Fibroblast of lung (primary cell): ENCODE data around the gene C19orf33. TPM values are rescaled to one million over a fixed set of nuclear protein-coding genes. Genes with fewer than 3 reads are reported as not detected.
"Not testable (repeated sequence)": the region's sequence is repeated elsewhere in the genome, so short reads cannot be mapped to it uniquely, and the experiment has no call there.

Experiments
- DNase-seq, 2 donors: peaks; one replicate each; pipeline versions ENCODE4 v3.0.0 to v3.0.0-alpha.2; 2010; ENCODE audit warnings: low read depth in 2 of 2
- H2AFZ ChIP-seq: 2 replicates; pipeline ENCODE4 v1.5.1; 2012; ENCODE audit warnings: low read length, control low read depth, inconsistent platforms
- H3K27ac ChIP-seq: 2 replicates; pipeline ENCODE4 v1.5.1; 2011; ENCODE audit warnings: low read length, control low read depth; ENCODE audit not compliant: insufficient read depth
- H3K27me3 ChIP-seq: 2 replicates; pipeline ENCODE4 v1.5.1; 2011; ENCODE audit warnings: mild to moderate bottlenecking, low read length; ENCODE audit not compliant: control insufficient read depth, insufficient read depth
- H3K36me3 ChIP-seq: 2 replicates; pipeline ENCODE4 v1.5.1; 2011; ENCODE audit warnings: low read length; ENCODE audit not compliant: control insufficient read depth, insufficient read depth
- H3K4me1 ChIP-seq: 2 replicates; pipeline ENCODE4 v1.5.1; 2011; ENCODE audit warnings: low read length; ENCODE audit not compliant: control insufficient read depth, insufficient read depth; ENCODE audit errors: extremely low read depth
- H3K4me2 ChIP-seq: 2 replicates; pipeline ENCODE4 v1.5.1; 2011; ENCODE audit warnings: low read length, control low read depth; ENCODE audit not compliant: insufficient read depth; ENCODE audit errors: extremely low read depth
- H3K4me3 ChIP-seq, 4 experiments: fragments of 200-600 bp in 1 of 4; sonication (generic) in 1 of 4; replicated peaks in 1 of 4; 2 replicates each; pipeline ENCODE4 v1.5.1; 2011 to 2016; ENCODE audit warnings: low read length in 4 of 4, low read depth in 3 of 4, mild to moderate bottlenecking in 3 of 4, control low read depth in 2 of 4, inconsistent platforms in 1 of 4, mixed read lengths in 1 of 4; ENCODE audit not compliant: insufficient read depth in 1 of 4; ENCODE audit errors: control extremely low read depth in 1 of 4
- H3K79me2 ChIP-seq: 2 replicates; pipeline ENCODE4 v1.5.1; 2012; ENCODE audit warnings: mild to moderate bottlenecking, low read length, inconsistent platforms; ENCODE audit not compliant: control insufficient read depth, insufficient read depth
- H3K9ac ChIP-seq: 2 replicates; pipeline ENCODE4 v1.5.1; 2011; ENCODE audit warnings: mild to moderate bottlenecking, low read length, control low read depth; ENCODE audit not compliant: insufficient read depth
- H3K9me3 ChIP-seq: 2 replicates; pipeline ENCODE4 v1.5.1; 2012; ENCODE audit warnings: low read depth, low read length; ENCODE audit not compliant: control insufficient read depth, insufficient read depth
- H4K20me1 ChIP-seq: 2 replicates; pipeline ENCODE4 v1.5.1; 2011; ENCODE audit warnings: low read length; ENCODE audit not compliant: control insufficient read depth, insufficient read depth; ENCODE audit errors: extremely low read depth
- CTCF ChIP-seq, 2 donors: IDR thresholded peaks in 1 of 2; conservative IDR thresholded peaks in 1 of 2; 1 replicate in 1 of 2; 2 replicates in 1 of 2; pipeline ENCODE4 v1.5.1; 2011 to 2012; ENCODE audit warnings: low read length in 2 of 2, control low read depth in 1 of 2, inconsistent platforms in 1 of 2, low read depth in 1 of 2, mild to moderate bottlenecking in 1 of 2
- EZH2 ChIP-seq: IDR thresholded peaks from 2 replicates; pipeline ENCODE4 v1.5.1; 2012; ENCODE audit warnings: low read length, control low read depth, mild to moderate bottlenecking; ENCODE audit errors: missing control alignments
- polyA minus RNA-seq: library from RNA; depleted of rRNA, polyadenylated mRNA; stranded (reverse); fragments of >200 nt; gene quantifications from 2 replicates; pipeline ENCODE4 v1.2.3, GENCODE V29; 2011; ENCODE audit warnings: low replicate concordance
- polyA plus RNA-seq, 2 donors: library from polyadenylated mRNA; depleted of rRNA in 1 of 2; stranded (reverse) in 1 of 2; unstranded in 1 of 2; fragments of >200 nt; gene quantifications; 2 replicates each; pipeline ENCODE4 v1.2.1, GENCODE V29; 2011 to 2012; ENCODE audit warnings: missing spikeins in 1 of 2
- total RNA-seq: library from RNA; depleted of rRNA; stranded (reverse); fragments of >200 nt; gene quantifications from 2 replicates; pipeline ENCODE4 v1.2.1, GENCODE V29; 2014

C19orf33 gene
- total RNA-seq (not detected in 2 replicates), polyA plus RNA-seq (not detected in 2 replicates), polyA minus RNA-seq (not detected in 2 replicates)
- polyA plus RNA-seq (2012) = 0.37 TPM in 1 of 2 replicates, not detected in the other

GRCh38 chr19:38303517-38304351 is at the start of gene C19orf33:
Gene C19orf33, plus strand, starts transcription at chr19:38304251. Its CDS starts 11 bp downstream, at chr19:38304262.
- Histone ChIP-seq H3K27me3 (no peaks in the 10 kb centered on the region), H3K27ac (no peak within 1 kb of the TSS), H2AFZ (no peak within 1 kb of the TSS), H3K9me3 (no peaks in the 10 kb centered on the region), H3K4me3 (no peak within 1 kb of the TSS), H3K4me1 (peaks cover 15% of the 10 kb centered on the region), H4K20me1 (no peaks in the 10 kb centered on the region), H3K36me3 (peaks cover 18% of the 10 kb centered on the region), H3K9ac (no peak within 1 kb of the TSS), H3K79me2 (no peaks in the 10 kb centered on the region), H3K4me2 (no peak within 1 kb of the TSS)
- no peak for TF ChIP-seq EZH2
- TF ChIP-seq CTCF (conservative IDR thresholded peaks at IDR 0.05 in 1 of 2, IDR thresholded peaks at IDR 0.05 in 1 of 2; ENCODE audit: low read depth in 1 of 2, low read length in 2 of 2) = no peak
- DNase-seq = peak in 1 of 2 donors; percentile 44

GRCh38 chr19:38255383-38256014 is 48.6 kb upstream of the C19orf33 start:
- peak overlapping the region; percentile 49 for H3K4me2 ChIP-seq
- no peaks in the 10 kb centered on the region for H3K9me3 ChIP-seq
- H3K79me2 ChIP-seq = peaks cover 23% of the 10 kb centered on the region
- peaks cover 13% of the 10 kb centered on the region for H3K4me1 ChIP-seq
- H3K4me3 ChIP-seq = peak overlapping the region; percentile 16 to 53 (median 34)
- H3K36me3 ChIP-seq = no peaks in the 10 kb centered on the region
- peak overlapping the region; percentile 74 for H3K9ac ChIP-seq
- peak overlapping the region; percentile 50 for H3K27ac ChIP-seq
- no peaks in the 10 kb centered on the region for H4K20me1 ChIP-seq
- no peaks in the 10 kb centered on the region for H3K27me3 ChIP-seq
- peak in 1 of 2 donors; percentile 37 for DNase-seq
- no peak overlapping the region for H2AFZ ChIP-seq
- TF ChIP-seq CTCF (conservative IDR thresholded peaks at IDR 0.05 in 1 of 2, IDR thresholded peaks at IDR 0.05 in 1 of 2; ENCODE audit: low read depth in 1 of 2, low read length in 2 of 2) = no peak
- TF ChIP-seq EZH2 = no peak

- H3K36me3 ChIP-seq, DNase-seq, H2AFZ ChIP-seq: not testable (repeated sequence)
Measured at GRCh38 chr19:38261942-38262341, 42.1 kb upstream of the C19orf33 start.

More at GRCh38 chr19:38261942-38262341, 42.1 kb upstream of the C19orf33 start:
- H3K9ac ChIP-seq, H3K9me3 ChIP-seq, H4K20me1 ChIP-seq, H3K4me1 ChIP-seq, H3K4me3 ChIP-seq, H3K27me3 ChIP-seq, H3K79me2 ChIP-seq, H3K4me2 ChIP-seq, H3K27ac ChIP-seq: not testable (repeated sequence)
